Karpas-422 (cell line): Measurements from ENCODE around the gene ERLEC1. TPM values are rescaled to one million over a fixed set of nuclear protein-coding genes. Genes with fewer than 3 reads are reported as not detected.
"Not testable (repeated sequence)": the region's sequence is repeated elsewhere in the genome, so short reads cannot be mapped to it uniquely, and the experiment has no call there.

Source experiments
- DNase-seq: peaks from one replicate; pipeline ENCODE4 v3.0.0-alpha.2; 2015
- H2AFZ ChIP-seq: fragments of 200-600 bp; sonication (generic); 2 replicates; pipeline ENCODE4 v1.6.1; 2014; ENCODE audit warnings: antibody characterized with exemption, low read length, mixed read lengths
- H3K27ac ChIP-seq: fragments of 200-600 bp; sonication (generic); 2 replicates; pipeline ENCODE4 v1.5.1; 2014; ENCODE audit warnings: mild to moderate bottlenecking, low read length, moderate library complexity
- H3K27me3 ChIP-seq: fragments of 200-600 bp; sonication (generic); 2 replicates; pipeline ENCODE4 v1.6.1; 2014; ENCODE audit warnings: low read length, mixed read lengths
- H3K36me3 ChIP-seq: fragments of 200-600 bp; sonication (generic); 2 replicates; pipeline ENCODE4 v1.6.1; 2014; ENCODE audit warnings: low read length, mixed read lengths; ENCODE audit not compliant: insufficient read depth
- H3K4me1 ChIP-seq: fragments of 200-600 bp; sonication (generic); 2 replicates; pipeline ENCODE4 v1.6.1; 2014; ENCODE audit warnings: mild to moderate bottlenecking, low read length, mixed read lengths
- H3K4me2 ChIP-seq: fragments of 200-600 bp; sonication (generic); 2 replicates; pipeline ENCODE4 v1.6.1; 2014; ENCODE audit warnings: low read length, low read depth, mild to moderate bottlenecking; ENCODE audit not compliant: poor library complexity, severe bottlenecking
- H3K4me3 ChIP-seq: fragments of 200-600 bp; sonication (generic); 2 replicates; pipeline ENCODE4 v1.5.1; 2014; ENCODE audit warnings: mild to moderate bottlenecking, antibody characterized with exemption, low read length, mixed read lengths
- H3K79me2 ChIP-seq: fragments of 200-600 bp; sonication (generic); 2 replicates; pipeline ENCODE4 v1.6.1; 2014; ENCODE audit warnings: mild to moderate bottlenecking, low read length, mixed read lengths
- H3K9ac ChIP-seq: fragments of 200-600 bp; sonication (generic); 2 replicates; pipeline ENCODE4 v1.6.0; 2014; ENCODE audit warnings: low read length
- H3K9me2 ChIP-seq: fragments of 200-600 bp; sonication (generic), shearing (Covaris generic); replicated peaks from 2 replicates; pipeline ENCODE4 v1.6.0; 2014; ENCODE audit warnings: mild to moderate bottlenecking, low read length, moderate library complexity; ENCODE audit not compliant: insufficient read depth
- H3K9me3 ChIP-seq: fragments of 300-700, 200-600 bp; sonication (generic); 2 replicates; pipeline ENCODE4 v1.6.1; 2014; ENCODE audit warnings: low read length, mixed read lengths
- H4K20me1 ChIP-seq: fragments of 200-600 bp; sonication (generic); 2 replicates; pipeline ENCODE4 v1.6.1; 2014; ENCODE audit warnings: mild to moderate bottlenecking, antibody characterized with exemption, low read length, low read depth; ENCODE audit not compliant: insufficient read depth
- total RNA-seq: library from RNA; depleted of rRNA; stranded (reverse); fragments of >200 nt; shearing (Covaris generic); gene quantifications from 2 replicates; pipeline ENCODE4 v1.2.3, GENCODE V29; 2014; ENCODE audit warnings: low replicate concordance

ERLEC1 gene
- total RNA-seq, 1 experiment from 2014 or later = 54.8 TPM

GRCh38 chr2:53752385-53752784 lies 34.5 kb upstream of the ERLEC1 start:
- DNase-seq = no peak

GRCh38 chr2:53753041-53753440 lies 33.8 kb upstream of the ERLEC1 start:
- Histone ChIP-seq H3K9me3 (no peaks in the 10 kb centered on the region), H4K20me1 (no peaks in the 10 kb centered on the region), H3K9me2 (no peaks in the 10 kb centered on the region), H3K27me3 (no peaks in the 10 kb centered on the region), H3K9ac (no peak overlapping the region), H3K36me3 (peaks cover 14% of the 10 kb centered on the region; the same call in 1 of the 2 replicates), H3K4me1 (peaks cover 29% of the 10 kb centered on the region), H3K79me2 (peaks cover 20% of the 10 kb centered on the region; the same call in 1 of the 2 replicates), H3K4me2 (no peak overlapping the region), H2AFZ (no peak overlapping the region), H3K27ac (no peak overlapping the region), H3K4me3 (no peak overlapping the region)
- DNase-seq = no peak

More at GRCh38 chr2:53752385-53752784, 34.5 kb upstream of the ERLEC1 start:
- Histone ChIP-seq H4K20me1 (no peaks in the 10 kb centered on the region), H3K27ac (no peak overlapping the region), H3K4me2 (peak overlapping the region; percentile 7), H2AFZ (no peak overlapping the region), H3K9ac (no peak overlapping the region), H3K27me3 (no peaks in the 10 kb centered on the region), H3K4me3 (no peak overlapping the region), H3K9me2 (no peaks in the 10 kb centered on the region), H3K4me1 (peaks cover 29% of the 10 kb centered on the region), H3K79me2 (peaks cover 20% of the 10 kb centered on the region; the same call in 1 of the 2 replicates), H3K36me3 (peaks cover 21% of the 10 kb centered on the region; the same call in 1 of the 2 replicates), H3K9me3 (no peaks in the 10 kb centered on the region)

- H3K27ac ChIP-seq = no peak overlapping the region
- H3K36me3 ChIP-seq = peaks cover 12% of the 10 kb centered on the region; the same call in 1 of the 2 replicates
- DNase-seq = no peak
- H3K4me3 ChIP-seq = no peak overlapping the region
- no peaks in the 10 kb centered on the region for H3K9me2 ChIP-seq
- H3K9ac ChIP-seq = no peak overlapping the region
- H3K79me2 ChIP-seq = peaks cover 16% of the 10 kb centered on the region; the same call in 1 of the 2 replicates
- no peak overlapping the region for H3K4me2 ChIP-seq
- no peaks in the 10 kb centered on the region for H3K9me3 ChIP-seq
- H3K27me3 ChIP-seq = no peaks in the 10 kb centered on the region
- H2AFZ ChIP-seq = no peak overlapping the region
- H3K4me1 ChIP-seq = peaks cover 29% of the 10 kb centered on the region
- no peaks in the 10 kb centered on the region for H4K20me1 ChIP-seq
Measured at GRCh38 chr2:53755121-53755520, 31.7 kb upstream of the ERLEC1 start.

GRCh38 chr2:53756644-53757043 lies 30.2 kb upstream of the ERLEC1 start:
- H3K79me2 ChIP-seq = peaks cover 12% of the 10 kb centered on the region; the same call in 1 of the 2 replicates
- no peak overlapping the region for H3K27ac ChIP-seq
- no peak overlapping the region for H3K9ac ChIP-seq
- no peak overlapping the region for H3K4me2 ChIP-seq
- no peaks in the 10 kb centered on the region for H3K27me3 ChIP-seq
- no peaks in the 10 kb centered on the region for H3K9me2 ChIP-seq
- no peak overlapping the region for H2AFZ ChIP-seq
- peaks cover 3% of the 10 kb centered on the region; the same call in 1 of the 2 replicates for H3K36me3 ChIP-seq
- H3K4me3 ChIP-seq = no peak overlapping the region
- peaks cover 14% of the 10 kb centered on the region for H3K4me1 ChIP-seq
- H3K9me3 ChIP-seq = no peaks in the 10 kb centered on the region
- no peak for DNase-seq
- no peaks in the 10 kb centered on the region for H4K20me1 ChIP-seq

- H3K9ac ChIP-seq, H4K20me1 ChIP-seq, H3K27me3 ChIP-seq, H3K9me2 ChIP-seq, DNase-seq, H3K36me3 ChIP-seq, H2AFZ ChIP-seq, H3K4me3 ChIP-seq, H3K4me1 ChIP-seq, H3K9me3 ChIP-seq, H3K27ac ChIP-seq, H3K4me2 ChIP-seq: not testable (repeated sequence)
- peaks cover 13% of the 10 kb centered on the region for H3K79me2 ChIP-seq
Measured at GRCh38 chr2:53757206-53757605, 29.6 kb upstream of the ERLEC1 start.

GRCh38 chr2:53765767-53766166 lies 21.1 kb upstream of the ERLEC1 start:
- no peak for DNase-seq
- H3K9me2 ChIP-seq = no peaks in the 10 kb centered on the region
- H3K4me1 ChIP-seq = peaks cover 35% of the 10 kb centered on the region
- 0 out of 2 replicates have a peak overlapping the region, but pooled peaks have one; percentile 91 for H3K27ac ChIP-seq
- no peaks in the 10 kb centered on the region for H3K9me3 ChIP-seq
- H3K36me3 ChIP-seq = peaks cover 38% of the 10 kb centered on the region
- peaks cover 78% of the 10 kb centered on the region for H3K79me2 ChIP-seq
- no peak overlapping the region for H3K9ac ChIP-seq
- no peak overlapping the region for H3K4me3 ChIP-seq
- no peaks in the 10 kb centered on the region for H4K20me1 ChIP-seq
- H3K4me2 ChIP-seq = no peak overlapping the region
- no peak overlapping the region for H2AFZ ChIP-seq
- no peaks in the 10 kb centered on the region for H3K27me3 ChIP-seq

GRCh38 chr2:53767405-53768241 lies 19.2 kb upstream of the ERLEC1 start, which contains the start of gene CHAC2:
Gene CHAC2, plus strand, starts transcription at chr2:53767804. Its CDS starts 83 bp downstream, at chr2:53767887.
- Histone ChIP-seq H3K4me3 (peak within 1 kb of the TSS; percentile 97), H3K27ac (peak within 1 kb of the TSS; percentile 91), H3K4me2 (peak within 1 kb of the TSS; percentile 97), H3K4me1 (peaks cover 38% of the 10 kb centered on the region), H3K79me2 (peaks cover 87% of the 10 kb centered on the region), H3K27me3 (no peaks in the 10 kb centered on the region), H2AFZ (peak within 1 kb of the TSS; percentile 82), H3K9me2 (no peaks in the 10 kb centered on the region), H3K9ac (peak within 1 kb of the TSS; percentile 96), H3K9me3 (no peaks in the 10 kb centered on the region), H4K20me1 (no peaks in the 10 kb centered on the region), H3K36me3 (peaks cover 32% of the 10 kb centered on the region)
- peak; percentile 94 for DNase-seq

GRCh38 chr2:53768242-53768542 lies 18.7 kb upstream of the ERLEC1 start:
- Histone ChIP-seq H3K9ac (peak overlapping the region; percentile 96), H3K27me3 (no peaks in the 10 kb centered on the region), H3K4me2 (peak overlapping the region; percentile 97), H3K4me1 (peaks cover 38% of the 10 kb centered on the region), H3K9me3 (no peaks in the 10 kb centered on the region), H3K27ac (peak overlapping the region; percentile 91), H3K4me3 (peak overlapping the region; percentile 97), H3K36me3 (peaks cover 31% of the 10 kb centered on the region), H2AFZ (no peak overlapping the region; the same call in 1 of the 2 replicates), H3K79me2 (peaks cover 91% of the 10 kb centered on the region), H3K9me2 (no peaks in the 10 kb centered on the region), H4K20me1 (no peaks in the 10 kb centered on the region)
- DNase-seq = peak; percentile 92
